Fibroblast of skin of right biceps (primary cell): ENCODE data around the gene ANKRD13A.
"Not testable (repeated sequence)": the region's sequence is repeated elsewhere in the genome, so short reads cannot be mapped to it uniquely, and the experiment has no call there.

Experiments
- DNase-seq: peaks from one replicate; pipeline ENCODE4 v3.0.0-alpha.2; 2013

Gene ANKRD13A

GRCh38 chr12:110088216-110088615, 89.0 kb downstream of the ANKRD13A start:
- DNase-seq, result not testable (repeated sequence)

- DNase-seq, result no peak
Measured at GRCh38 chr12:110088936-110089335, 89.7 kb downstream of the ANKRD13A start.
